ENCODE data around the gene SV2C.

DNA sequence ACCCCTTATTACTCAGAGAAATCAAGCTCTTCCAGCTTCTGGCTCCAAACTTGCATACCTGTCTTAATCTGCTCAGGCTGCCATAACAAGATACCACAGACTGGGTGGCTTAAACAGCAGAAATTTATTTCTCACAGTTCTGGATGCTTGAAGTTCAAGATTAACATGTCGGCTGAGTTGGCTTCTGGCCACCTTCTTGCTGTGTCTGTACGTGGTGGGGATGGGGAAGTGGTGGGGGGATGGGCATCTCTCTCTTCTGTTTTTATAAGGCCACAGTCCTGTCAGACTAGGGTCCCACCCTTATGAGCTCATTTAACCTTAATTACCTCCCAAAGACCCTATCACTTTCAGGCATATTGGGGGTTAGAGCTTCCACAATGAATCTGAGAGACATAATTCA lies 140.5 kb downstream of the SV2C start:
- TF ChIP-seq, protein P1, sequence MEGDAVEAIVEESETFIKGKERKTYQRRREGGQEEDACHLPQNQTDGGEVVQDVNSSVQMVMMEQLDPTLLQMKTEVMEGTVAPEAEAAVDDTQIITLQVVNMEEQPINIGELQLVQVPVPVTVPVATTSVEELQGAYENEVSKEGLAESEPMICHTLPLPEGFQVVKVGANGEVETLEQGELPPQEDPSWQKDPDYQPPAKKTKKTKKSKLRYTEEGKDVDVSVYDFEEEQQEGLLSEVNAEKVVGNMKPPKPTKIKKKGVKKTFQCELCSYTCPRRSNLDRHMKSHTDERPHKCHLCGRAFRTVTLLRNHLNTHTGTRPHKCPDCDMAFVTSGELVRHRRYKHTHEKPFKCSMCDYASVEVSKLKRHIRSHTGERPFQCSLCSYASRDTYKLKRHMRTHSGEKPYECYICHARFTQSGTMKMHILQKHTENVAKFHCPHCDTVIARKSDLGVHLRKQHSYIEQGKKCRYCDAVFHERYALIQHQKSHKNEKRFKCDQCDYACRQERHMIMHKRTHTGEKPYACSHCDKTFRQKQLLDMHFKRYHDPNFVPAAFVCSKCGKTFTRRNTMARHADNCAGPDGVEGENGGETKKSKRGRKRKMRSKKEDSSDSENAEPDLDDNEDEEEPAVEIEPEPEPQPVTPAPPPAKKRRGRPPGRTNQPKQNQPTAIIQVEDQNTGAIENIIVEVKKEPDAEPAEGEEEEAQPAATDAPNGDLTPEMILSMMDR (IDR thresholded peaks at IDR 0.05; ENCODE audit: low read length), result no peak
- no peak for TF ChIP-seq EZH2phosphoT487 (IDR thresholded peaks at IDR 0.05; ENCODE audit: low read length)
